GM12892 (cell line): ENCODE measurements around the gene CYP4A22.

Experiments used
- POLR2A ChIP-seq: IDR thresholded peaks from 2 replicates; pipeline ENCODE4 v1.6.1; 2011; ENCODE audit warnings: low read depth, low read length, control low read depth
- POLR2AphosphoS5 ChIP-seq: IDR thresholded peaks from 2 replicates; pipeline ENCODE4 v1.6.1; 2011; ENCODE audit warnings: low read depth, low read length, control low read depth
- TAF1 ChIP-seq: IDR thresholded peaks from 2 replicates; pipeline ENCODE4 v1.6.1; 2011; ENCODE audit warnings: low read depth, mild to moderate bottlenecking, control low read depth, low read length, borderline replicate concordance

DNA sequence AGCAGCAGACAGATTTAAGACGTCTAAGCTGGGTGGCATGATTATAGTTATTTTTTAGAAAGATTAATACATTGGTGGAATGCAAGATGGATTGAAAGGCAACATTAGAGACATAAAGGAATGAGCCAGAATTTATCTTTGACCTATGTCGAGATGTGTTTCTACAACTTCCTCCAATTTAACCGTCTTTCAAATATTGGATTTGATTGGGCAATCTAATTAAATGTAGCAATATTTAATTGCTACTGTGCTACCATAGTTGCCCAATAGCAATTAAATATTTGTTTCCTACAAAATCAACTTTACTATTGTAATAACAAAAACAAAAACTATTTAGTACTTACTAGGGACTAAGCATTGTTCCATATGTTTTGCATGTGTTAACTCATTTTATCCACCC lies 30.4 kb upstream of the CYP4A22 start:
- TF ChIP-seq POLR2A (no peak), POLR2AphosphoS5 (no peak), TAF1 (no peak)
